Eye (tissue), 1 donor: Measurements from ENCODE around the gene SNX24.

Experiments used
- DNase-seq: peaks from one replicate; pipeline ENCODE4 v3.0.0-alpha.2; 2015

Gene SNX24

DNA sequence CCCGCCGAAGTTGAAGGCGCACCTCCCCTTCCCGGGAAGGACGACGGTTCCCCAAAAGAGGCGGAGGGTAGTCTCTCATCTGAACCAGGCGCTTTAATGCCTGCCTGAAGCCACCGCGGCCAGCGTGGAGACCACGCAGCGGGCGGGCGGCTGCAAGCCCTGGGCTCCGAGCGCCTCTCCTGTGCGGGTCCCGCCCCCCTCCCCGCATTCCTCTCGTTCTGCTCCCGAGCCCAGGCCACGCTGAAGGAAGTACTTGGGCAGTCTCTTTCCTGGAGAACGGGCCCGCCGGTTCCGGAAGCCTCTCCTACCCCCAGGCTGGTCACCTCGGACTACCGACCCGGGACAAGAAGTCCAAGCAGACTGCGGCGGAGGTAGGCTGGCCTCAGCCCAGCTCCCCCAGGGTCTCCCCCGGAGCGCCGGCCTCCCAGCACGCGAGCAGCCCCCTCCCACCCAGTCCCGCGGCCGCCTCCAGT lies 190.5 kb downstream of the SNX24 start:
- DNase-seq, result no peak

DNA sequence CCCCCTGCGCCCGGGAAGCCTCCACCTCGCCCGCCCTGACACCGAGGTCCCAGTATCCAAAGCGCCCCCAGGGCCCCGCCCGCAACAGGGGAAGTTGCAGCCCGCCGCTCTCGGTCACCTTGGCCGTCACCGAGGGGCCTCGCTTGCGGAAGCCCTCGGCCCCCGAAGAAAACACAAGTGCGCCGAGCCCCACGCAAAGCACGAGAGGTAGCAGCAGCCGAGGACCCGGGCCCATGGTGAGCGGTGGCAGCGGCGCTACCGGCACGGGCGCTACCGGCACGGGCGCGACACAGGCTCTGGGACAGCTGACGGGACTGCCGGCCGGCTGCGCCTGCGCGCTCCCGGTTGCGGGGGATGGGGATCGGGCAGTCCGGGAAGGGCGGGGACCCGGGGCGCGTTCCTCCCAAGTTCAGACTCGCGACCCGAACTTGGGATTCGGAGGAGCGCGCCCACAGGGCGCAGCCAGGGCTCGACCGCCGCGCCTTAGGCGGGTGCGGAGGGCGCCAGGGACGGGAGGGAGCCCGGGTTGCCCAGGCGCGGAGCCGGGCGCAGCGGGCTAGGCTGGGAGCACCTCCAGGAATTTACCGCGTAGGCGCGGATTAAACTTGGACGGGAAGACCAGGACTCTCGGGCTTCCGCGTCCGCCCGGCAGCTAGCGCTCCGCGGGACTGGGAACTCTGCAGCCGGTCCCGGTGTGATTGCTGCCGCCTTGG lies 191.1 kb downstream of the SNX24 start, which contains the start of gene PPIC:
Gene PPIC (minus strand): TSS at position 335 of the 713 bp plus-strand sequence. CDS start 100 bp downstream, at position 235.
- peak; percentile 90 for DNase-seq

DNA sequence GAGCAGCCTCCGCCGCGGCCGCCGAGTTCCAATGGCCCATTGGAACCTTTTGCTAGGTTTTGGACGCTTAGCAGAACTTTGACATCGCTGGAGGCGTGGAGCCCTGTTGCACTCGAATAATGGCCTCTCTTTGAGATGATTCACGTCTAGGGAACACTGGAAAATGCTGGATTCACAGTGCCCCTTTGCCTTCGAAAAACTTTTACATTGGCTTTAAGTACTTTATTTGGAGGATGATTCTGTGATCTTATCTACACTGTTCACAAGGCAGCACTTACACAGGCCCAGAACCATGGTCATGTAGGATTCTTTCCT lies 191.6 kb downstream of the SNX24 start:
- no peak for DNase-seq

DNA sequence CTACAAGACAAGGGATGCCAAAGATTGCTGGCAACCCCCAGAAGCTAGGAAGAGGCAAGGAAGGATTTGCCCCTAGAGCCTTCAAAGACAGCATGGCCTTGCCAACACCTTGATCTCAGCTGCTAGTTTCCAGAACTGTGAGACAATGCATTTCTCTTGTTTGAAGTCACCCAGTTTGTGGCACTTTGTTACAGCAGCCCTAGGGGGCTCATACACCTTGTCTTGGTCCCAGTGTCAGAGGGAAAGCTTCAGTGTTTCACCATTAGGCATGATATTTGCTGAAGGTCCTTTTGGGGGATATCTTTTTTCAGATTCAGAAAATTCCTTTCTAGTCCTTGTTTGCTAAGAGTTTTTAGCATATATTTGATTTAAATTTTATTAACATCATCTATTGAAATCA lies 194.3 kb downstream of the SNX24 start:
- no peak for DNase-seq

DNA sequence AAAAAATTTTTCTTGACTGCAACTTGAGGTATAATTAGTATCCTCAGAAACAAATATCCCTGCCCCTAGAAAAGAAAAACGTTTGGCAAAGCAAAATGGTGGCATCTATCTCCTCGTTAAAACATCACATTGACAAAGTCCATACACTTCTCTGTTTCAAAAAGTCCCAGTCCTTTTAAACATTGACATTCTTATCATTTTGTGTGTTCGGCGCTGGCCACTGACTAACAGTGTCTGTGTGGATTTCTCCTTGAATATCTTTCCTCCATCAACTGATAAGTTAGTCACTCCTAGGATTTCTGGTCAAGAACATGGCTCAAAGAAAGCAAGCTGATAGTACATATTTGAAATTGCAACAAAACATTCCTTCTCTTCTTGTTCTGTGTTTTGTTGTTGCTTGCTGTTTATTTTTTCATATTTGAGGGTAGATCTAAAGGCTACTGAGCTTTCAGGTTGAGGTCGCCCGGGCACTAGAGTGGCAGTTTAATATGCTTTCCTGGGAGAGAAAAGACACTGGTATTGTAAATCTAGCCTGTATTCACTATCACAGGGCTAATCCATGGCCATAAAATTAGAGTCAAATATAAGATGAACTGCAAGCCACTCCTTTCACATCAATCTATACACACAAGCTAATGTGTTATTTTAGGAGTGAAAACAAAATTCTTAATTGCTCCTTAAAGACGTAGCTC lies 199.7 kb downstream of the SNX24 start:
- no peak for DNase-seq

DNA sequence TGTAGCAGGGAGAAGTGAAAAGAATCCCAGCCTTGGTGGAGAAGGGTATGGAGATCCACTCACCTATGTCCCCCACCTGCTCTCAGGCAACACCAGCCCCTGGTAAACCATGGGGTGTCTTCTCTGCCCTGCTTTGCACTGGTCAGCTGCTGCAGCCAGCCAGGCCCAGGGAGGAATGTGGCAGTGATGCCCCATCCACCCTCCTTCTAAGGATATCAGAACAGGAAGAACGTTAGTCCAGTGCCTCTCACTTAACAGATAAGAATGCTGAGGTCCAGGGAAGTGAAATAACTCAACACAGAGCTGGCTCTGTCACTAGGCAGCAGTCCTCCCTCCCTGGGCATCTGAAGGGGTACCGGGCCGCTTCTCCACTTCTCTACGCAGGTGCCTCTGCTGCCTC lies 200.8 kb downstream of the SNX24 start:
- no peak for DNase-seq

DNA sequence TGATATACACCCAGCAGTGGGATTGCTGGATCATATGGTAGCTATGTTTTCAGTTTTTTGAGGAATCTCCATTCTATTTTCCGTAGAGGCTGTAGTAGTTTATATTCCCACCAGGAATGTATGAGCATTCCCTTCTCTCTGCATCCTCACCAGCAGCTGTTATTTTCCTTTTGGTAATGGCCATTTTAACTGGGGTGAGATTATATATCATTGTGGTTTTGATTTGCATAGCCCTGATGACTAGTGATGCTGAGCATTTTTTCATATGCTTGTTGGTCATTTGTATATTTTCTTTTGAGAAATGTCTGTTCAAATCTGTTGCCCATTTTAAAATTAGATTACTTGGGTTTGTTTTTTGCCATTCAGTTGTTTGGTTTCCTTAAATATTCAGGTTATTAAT lies 202.3 kb downstream of the SNX24 start:
- DNase-seq, result no peak

DNA sequence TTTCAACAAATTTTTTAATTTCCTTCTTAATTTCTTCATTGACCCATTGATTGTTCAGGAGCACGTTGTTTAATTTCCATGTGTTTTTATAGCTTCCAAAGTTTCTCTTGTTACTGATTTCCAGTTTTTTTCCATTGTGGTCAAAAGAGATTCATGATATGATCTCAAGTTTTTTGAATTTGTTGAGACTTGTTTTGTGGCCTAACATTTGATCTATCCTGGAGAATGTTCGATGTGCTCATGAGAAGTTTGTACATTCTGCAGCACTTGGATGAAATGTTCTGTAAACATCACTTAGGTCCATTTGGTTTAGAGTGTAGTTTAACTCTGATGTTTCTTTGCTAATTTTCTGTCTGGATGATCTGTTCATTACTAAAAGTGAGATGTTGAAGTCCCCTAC lies 205.8 kb downstream of the SNX24 start:
- DNase-seq, result no peak
